Non-pigmented ciliary epithelial cell (primary cell): ENCODE data around the gene LIX1.

ENCODE experiments used
- DNase-seq: peaks from one replicate; pipeline ENCODE4 v3.0.0-alpha.2; 2010; ENCODE audit warnings: low read depth

LIX1 gene

GRCh38 chr5:97073420-97073819 is 69.0 kb downstream of the LIX1 start:
- DNase-seq = no peak

- no peak for DNase-seq
These were observed 69.7 kb downstream of the LIX1 start for GRCh38 chr5:97072696-97073095.

GRCh38 chr5:97071993-97072392 is 70.4 kb downstream of the LIX1 start:
- no peak for DNase-seq

- DNase-seq = no peak
These were observed 71.3 kb downstream of the LIX1 start for GRCh38 chr5:97071101-97071500.

- DNase-seq = no peak
These were observed 72.2 kb downstream of the LIX1 start for GRCh38 chr5:97070234-97070633.

- no peak for DNase-seq
These were observed 75.0 kb downstream of the LIX1 start for GRCh38 chr5:97067296-97067850.

- no peak for DNase-seq
These were observed 76.9 kb downstream of the LIX1 start for GRCh38 chr5:97065475-97065874.

- no peak for DNase-seq
These were observed 79.2 kb downstream of the LIX1 start for GRCh38 chr5:97063251-97063650.

- DNase-seq = no peak
These were observed 80.4 kb downstream of the LIX1 start for GRCh38 chr5:97062046-97062445.

GRCh38 chr5:97056263-97056662 is 86.1 kb downstream of the LIX1 start:
- no peak for DNase-seq

GRCh38 chr5:97049175-97049574 is 93.2 kb downstream of the LIX1 start:
- no peak for DNase-seq

- DNase-seq = no peak
These were observed 95.3 kb downstream of the LIX1 start for GRCh38 chr5:97047076-97047475.

GRCh38 chr5:97046270-97046982 is 96.0 kb downstream of the LIX1 start:
- DNase-seq = no peak

- DNase-seq = no peak
These were observed 98.4 kb downstream of the LIX1 start for GRCh38 chr5:97044052-97044451.

GRCh38 chr5:97043511-97043910 is 98.9 kb downstream of the LIX1 start:
- DNase-seq = no peak

- no peak for DNase-seq
These were observed 99.4 kb downstream of the LIX1 start for GRCh38 chr5:97042996-97043395.
